Loucy (cell line): ENCODE data around the gene MED7.

Experiments used
- EZH2phosphoT487 ChIP-seq: fragments of 200-600 bp; IDR thresholded peaks from 2 replicates; pipeline ENCODE4 v1.6.1; 2018; ENCODE audit warnings: antibody characterized with exemption, mild to moderate bottlenecking, moderate library complexity, borderline replicate concordance
- TF ChIP-seq, protein P1 (sequence below): fragments of 200-600 bp; sonication (generic); conservative IDR thresholded peaks from 2 replicates; pipeline ENCODE4 v1.5.1; 2014; ENCODE audit warnings: mild to moderate bottlenecking, antibody characterized with exemption, low read length

DNA sequence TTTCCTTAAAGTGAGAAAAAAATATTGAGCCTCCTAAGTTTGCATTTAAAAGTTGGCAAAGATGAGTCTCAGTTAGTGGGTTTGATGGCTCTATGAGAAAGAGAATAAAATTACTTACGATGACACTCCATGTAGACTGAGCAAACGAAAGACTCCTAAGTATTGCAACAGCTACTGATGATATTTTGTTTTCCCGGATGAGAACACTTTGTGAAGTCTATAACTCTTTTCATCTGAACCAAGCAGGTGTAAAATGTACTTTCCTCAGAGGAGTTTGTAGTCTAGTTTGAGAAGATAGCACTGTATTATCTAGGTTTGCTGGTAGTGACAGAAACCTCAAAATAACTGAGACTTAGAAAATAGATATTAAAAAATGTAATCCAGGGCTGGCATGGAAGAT is 36.3 kb upstream of the MED7 start:
- TF ChIP-seq EZH2phosphoT487, result no peak
- TF ChIP-seq, protein P1, sequence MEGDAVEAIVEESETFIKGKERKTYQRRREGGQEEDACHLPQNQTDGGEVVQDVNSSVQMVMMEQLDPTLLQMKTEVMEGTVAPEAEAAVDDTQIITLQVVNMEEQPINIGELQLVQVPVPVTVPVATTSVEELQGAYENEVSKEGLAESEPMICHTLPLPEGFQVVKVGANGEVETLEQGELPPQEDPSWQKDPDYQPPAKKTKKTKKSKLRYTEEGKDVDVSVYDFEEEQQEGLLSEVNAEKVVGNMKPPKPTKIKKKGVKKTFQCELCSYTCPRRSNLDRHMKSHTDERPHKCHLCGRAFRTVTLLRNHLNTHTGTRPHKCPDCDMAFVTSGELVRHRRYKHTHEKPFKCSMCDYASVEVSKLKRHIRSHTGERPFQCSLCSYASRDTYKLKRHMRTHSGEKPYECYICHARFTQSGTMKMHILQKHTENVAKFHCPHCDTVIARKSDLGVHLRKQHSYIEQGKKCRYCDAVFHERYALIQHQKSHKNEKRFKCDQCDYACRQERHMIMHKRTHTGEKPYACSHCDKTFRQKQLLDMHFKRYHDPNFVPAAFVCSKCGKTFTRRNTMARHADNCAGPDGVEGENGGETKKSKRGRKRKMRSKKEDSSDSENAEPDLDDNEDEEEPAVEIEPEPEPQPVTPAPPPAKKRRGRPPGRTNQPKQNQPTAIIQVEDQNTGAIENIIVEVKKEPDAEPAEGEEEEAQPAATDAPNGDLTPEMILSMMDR, result no peak
